GM21447 (cell line): ENCODE results near the gene C1QTNF8.

ENCODE experiments used
- ATAC-seq: cut with Tn5 transposase; IDR thresholded peaks from one replicate; pipeline ENCODE4 v1.9.1; 2021; ENCODE audit not compliant: unreplicated experiment

Gene C1QTNF8

GRCh38 chr16:1109648-1110047 is 13.6 kb upstream of the C1QTNF8 start:
- ATAC-seq, result no peak

DNA sequence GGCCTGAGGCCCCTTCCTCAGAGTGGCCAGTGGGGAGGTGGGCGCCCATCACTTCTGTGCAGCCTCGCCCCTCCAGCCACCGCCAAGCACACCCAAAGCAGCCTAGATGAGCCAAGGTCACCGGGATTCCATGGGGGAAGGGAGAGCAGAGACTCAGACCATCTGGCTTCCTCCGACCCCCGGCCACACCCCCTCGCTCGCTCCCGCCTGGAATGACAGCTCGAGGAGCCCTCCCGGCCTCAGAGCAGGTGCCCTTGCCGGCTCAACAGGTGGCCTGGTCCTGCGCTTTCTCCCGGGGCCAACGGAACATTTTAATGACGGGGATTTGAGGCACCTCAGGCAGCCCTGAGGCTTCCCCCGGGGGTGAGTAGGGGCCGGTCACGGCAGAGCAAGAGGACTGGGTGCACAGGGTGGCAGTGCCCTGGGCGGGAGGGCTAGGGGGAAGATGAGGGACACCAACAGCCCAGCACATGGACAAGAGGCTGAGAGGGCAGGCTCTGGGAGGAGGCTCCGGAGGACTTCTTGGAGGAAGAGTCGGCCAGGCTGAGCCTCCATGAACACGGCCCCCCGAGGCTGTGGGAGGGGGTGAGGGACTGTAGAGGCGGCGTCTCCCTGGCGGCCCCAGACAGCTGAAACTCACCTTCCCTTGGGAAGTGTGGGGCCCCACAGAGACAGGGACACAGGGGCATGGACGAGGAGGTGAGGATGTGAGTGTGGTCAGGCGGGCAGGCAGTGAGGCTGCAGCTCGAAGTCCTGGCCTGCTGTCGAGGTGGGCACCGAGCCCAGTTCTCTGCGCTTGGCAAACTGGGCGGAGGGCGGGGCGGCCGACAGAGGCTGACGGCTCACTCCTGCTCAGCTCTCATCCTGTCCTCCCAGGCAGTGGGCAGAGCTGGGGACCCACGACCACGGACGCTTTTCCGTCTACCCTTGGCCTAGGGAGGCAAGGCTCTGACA is 12.5 kb upstream of the C1QTNF8 start:
- no peak for ATAC-seq

- ATAC-seq, result no peak
Observed at GRCh38 chr16:1107731-1108130, 11.7 kb upstream of the C1QTNF8 start.

DNA sequence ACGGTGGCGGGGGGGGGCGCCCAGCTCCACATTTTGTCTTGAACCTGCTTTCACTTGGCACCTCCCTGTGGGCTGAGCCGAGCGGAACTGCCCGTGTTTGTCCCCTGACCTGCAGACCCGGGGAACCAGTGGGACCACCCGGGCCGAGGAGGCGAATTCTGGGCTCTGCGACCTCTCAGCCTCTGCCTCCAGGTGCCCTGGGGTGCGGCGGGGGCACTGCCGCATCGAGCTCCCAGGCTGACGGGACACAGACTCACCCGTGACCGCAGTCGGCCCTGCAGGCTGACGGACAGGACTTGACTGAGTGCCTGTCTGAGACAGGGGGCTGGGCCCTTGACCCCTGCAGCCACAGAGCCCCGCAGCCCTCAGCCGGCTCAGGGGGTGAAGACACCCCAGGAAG is 11.1 kb upstream of the C1QTNF8 start:
- ATAC-seq, result no peak

- ATAC-seq, result no peak
Observed at GRCh38 chr16:1106659-1107058, 10.6 kb upstream of the C1QTNF8 start.

DNA sequence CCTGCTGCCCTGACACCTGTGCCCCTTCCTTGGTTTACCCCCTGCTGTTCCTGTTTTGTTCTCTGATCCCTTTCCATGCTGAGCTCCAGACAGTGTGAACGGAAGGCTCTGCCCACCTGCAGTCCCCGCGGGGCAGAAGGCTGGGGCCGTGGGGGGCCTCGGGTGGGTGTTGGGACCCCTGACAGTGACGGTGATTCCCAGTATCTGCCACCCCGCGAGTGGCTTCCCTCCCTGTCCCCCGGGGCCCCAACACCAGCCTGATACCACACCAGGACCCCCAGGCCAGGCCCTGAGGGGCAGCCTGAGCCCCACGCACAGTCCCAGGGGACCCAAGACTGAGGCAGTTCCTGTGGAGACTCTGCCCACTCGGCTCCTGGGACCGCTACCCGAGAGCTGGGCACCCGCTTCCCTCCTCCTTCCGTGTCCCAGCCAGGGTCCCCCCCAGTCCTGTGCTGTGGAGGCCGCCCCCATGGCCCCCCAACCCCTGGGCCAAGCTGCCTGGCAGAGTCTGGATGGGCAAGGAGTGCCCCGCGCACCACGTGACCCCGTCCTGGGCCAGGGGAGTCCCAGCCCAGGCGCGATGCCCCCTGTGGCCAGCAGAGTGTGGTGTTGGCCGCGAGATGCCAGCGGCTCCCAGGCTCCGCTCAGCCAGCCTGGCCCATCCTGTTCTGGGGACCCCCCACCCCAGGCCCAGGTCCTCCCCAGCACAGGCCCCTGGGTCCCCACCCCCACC is 10.0 kb upstream of the C1QTNF8 start:
- no peak for ATAC-seq

DNA sequence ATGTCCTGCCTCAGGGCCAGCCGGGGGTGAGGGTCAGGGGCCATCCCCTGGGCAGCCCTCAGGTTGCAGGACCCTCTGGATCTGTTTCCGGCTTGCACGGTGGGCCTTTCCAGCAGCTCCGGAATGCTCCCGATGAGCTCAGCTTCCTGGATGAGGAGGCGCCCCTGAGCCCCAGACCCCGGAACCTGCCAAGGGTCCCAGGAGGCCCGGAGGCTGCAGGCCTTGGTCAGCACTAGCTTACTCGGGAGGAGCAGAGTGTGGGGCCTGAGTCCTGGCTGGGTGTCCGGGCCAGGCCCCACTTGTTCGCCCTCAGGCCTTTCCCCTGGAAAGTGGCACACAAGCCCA is 7.6 kb upstream of the C1QTNF8 start:
- no peak for ATAC-seq

DNA sequence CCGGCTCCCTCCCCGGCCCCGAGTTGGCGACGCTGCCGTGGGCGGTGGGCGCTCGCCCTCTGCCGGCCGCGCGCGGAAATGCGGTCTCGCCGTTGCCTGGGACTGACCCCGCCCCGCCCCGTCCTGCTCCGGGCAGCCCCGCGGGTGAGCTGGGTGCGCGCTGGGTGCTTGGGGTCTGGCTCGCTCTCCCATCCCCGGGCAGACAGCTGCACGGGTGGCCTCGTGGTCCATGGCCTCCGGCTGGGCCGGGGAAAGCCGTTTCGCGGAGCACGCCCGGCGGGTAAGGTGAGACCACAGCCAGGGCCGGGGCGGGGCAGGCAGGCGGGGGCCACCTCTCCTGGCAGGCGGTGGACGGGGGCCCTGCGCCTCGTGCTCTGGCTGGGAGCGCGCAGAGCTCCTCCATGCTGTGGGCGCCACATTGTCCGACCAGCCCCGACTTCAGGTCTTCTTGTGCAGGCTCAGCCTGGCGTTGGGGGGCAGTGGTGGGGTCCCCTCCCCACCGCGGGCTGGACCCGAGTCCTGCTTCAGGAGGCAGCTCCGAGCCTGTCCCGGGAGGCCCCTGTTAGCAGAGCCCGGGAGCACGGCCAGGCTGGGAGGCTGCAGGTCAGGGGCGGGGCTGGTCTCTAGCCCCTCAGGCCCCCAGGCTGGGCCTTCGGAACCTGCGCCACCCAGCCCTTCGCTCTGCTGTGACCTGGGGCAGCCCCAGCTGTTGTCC is 7.0 kb upstream of the C1QTNF8 start:
- no peak for ATAC-seq

DNA sequence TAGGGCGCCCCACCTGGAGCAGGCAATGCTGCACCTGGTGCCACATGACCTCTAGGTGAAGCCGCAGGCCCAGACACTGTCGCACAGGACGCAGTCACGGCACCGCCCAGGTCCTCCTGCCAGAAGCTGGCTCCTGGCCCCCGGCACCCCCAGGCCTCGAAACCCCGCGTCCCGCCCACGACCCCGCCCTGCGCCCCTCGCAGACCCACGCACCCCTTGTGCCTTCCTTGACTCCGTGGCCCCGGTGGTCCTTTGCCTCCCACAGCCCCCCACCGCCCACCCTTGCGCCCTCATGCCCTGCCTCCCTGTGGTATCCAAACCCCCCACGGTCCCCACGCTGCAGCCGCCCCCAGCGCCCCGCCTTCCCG is 6.3 kb upstream of the C1QTNF8 start:
- no peak for ATAC-seq

DNA sequence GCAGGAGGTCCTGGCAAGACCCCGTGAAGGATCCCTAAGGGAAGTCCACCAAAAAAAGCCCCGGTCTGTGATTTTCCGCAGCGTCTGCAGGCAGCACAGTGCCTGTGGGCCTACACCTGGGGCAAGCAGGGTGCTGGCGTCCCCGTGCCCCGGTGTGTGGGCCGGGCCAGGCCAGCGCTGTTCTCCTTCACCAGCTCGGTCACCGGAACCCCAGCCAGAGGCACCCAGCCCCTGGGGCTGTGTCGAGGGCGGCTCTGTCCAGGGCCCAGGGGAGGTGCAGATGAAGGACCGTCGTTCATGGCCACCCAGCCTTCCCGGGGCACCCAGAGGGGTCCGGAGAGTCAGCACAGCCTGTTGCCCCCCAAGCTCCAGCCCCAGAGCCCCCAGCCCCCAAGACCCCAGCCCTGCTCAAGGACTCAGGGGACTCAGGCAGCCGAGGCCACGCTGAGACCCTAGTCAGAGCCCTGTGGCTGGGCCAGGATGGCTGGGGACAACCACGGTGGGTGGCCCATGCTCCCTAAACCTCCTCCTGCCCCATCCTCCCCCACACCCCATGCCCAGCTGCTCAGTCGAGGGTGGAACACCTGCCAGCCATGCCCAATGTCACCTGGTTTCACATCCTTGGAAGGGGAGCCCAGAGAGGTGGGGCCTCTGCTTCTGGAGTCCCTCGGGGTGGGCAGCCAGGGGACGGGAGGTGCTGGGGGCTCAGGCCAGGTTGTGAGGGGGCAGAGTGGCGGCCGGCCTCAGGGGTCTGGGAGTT is 5.7 kb upstream of the C1QTNF8 start:
- no peak for ATAC-seq

GRCh38 chr16:1101133-1101532 is 5.1 kb upstream of the C1QTNF8 start:
- ATAC-seq, result no peak

DNA sequence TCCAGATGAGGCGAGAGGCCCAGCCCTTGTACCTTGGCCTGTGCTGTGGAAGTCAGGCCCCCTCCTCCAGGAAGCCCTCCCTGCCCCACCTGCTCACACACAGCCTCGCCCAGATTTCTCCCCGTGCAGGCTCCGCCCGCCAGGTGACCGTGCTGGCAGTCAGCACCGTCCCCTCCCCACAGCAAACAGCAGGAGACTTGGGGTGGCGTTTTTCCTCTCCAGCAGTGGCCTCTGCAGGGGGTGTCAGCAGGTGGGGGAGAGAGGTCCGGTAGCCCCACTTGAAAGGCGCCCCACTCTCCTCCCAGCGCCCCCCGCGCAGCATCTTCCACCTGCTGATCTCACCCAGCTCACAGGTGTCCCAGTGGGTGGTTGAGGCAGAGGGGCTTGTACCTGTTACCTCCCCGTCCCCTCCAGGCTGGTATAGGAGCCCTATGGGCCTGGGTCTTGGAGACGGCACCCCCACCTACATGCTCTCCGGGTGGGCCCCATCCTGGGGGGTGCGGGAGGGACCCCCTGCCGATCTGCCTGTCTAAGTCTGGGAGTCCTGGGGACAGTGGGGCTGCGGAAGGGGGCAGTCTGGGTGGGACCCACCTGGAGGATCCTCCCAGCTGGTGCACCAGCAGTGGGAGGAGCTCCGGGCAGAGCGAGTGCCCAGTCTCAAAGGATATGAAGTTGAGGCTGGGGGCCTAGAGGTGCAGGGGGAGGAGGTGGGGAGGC is 4.2 kb upstream of the C1QTNF8 start:
- ATAC-seq, result no peak

- no peak for ATAC-seq
Observed at GRCh38 chr16:1099189-1100083, 3.4 kb upstream of the C1QTNF8 start.

DNA sequence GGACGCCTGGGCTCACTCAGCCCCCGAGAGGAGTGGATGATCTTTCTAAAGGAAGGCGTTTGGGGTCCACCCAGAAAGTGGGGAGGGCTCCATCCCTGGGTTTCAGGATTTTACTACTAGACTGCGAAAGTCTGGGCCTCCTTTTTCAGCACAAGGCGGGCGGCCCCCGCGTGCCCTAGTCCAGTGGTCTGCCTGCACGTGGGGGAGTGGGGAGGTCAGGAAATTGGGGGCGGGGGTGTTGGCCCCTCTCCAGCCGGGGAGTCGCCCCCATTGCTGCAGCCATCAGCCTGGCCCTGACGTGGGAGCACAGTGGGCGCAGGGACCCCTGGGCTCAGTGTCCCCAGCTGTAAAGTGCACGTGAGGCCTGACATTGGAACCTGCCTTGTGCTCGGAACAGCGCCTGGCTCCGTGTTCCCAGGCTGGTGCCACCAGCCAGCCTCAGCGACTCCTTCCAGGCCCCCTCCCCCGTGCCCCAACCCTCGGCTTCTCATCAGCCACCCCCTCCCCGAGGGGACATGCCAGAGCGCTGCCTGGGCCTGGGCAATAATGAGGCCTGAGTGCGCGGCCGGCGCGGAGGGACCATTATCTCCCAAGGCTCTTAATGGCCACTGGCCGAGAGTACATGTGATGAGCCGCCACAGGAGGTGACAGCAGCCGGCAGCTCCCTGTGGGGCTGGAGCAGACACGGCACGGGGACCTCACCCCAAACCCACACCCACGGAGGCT is 2.4 kb upstream of the C1QTNF8 start:
- ATAC-seq, result no peak

GRCh38 chr16:1097800-1098199 is 1.8 kb upstream of the C1QTNF8 start:
- ATAC-seq, result no peak

GRCh38 chr16:1097156-1097555 is 1.1 kb upstream of the C1QTNF8 start:
- ATAC-seq, result no peak

DNA sequence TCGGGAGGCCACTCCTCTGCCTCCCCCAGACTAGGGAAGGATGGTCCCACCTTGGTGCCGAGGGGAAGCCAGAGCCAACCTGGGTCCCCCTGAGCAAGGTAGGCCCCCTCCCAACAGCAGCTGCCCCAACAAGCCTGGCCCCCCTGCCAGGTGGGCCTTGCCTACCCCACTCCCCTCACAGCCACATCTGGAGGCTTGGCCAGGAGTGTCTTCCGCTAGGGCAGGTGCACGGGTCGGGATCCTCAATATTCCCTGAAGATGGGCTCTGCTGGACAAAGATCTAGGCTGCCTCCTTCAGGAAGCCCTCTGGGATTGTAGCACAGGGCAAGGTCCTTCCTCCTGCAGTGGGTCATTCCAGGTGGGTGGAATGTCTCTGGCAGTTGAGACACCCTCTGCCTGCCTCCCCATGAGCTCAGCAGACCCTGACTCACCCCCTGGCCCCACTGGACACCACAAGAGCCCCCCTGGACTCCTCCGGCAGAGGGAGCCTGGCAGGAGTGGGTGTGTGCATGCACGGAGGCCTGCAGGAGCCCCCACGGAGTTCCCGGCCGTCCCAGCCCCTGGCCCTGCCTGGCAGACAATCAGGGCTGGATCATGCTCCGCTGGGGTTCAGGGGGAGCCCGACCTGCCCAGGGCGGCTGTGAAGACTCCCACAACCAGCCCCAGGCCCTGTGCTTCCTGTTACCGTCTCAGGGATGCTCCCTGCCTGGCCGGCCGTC is 435 bp downstream of the C1QTNF8 start:
- no peak for ATAC-seq
